GM12892 (cell line): ENCODE measurements around the gene ANKH.

Experiments
- POLR2A ChIP-seq: IDR thresholded peaks from 2 replicates; pipeline ENCODE4 v1.6.1; 2011; ENCODE audit warnings: low read depth, low read length, control low read depth
- POLR2AphosphoS5 ChIP-seq: IDR thresholded peaks from 2 replicates; pipeline ENCODE4 v1.6.1; 2011; ENCODE audit warnings: low read depth, low read length, control low read depth

DNA sequence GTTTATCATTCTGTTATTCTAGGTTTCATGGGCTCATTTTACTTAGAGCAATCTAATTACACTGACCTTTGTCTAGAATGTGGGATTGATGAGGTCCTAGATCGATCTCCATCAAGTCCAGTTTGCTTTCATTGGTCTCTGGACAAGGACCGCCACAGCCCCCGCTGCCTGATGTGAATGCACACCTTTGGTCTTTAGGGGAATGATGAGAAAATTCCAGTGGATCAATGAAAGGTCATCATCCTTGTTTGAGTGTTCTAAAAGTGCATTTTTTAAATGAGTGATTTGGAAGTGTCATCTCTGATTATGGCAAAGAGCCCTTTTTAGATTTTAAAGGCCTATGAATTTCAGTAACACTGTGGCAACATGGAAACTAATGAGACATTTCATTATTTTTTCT lies 2.2 kb upstream of the ANKH start:
- TF ChIP-seq POLR2A = no peak
- TF ChIP-seq POLR2AphosphoS5 = no peak
